GM18867 (cell line): ENCODE data around the gene MIF.
"Not testable (repeated sequence)": the region's sequence is repeated elsewhere in the genome, so short reads cannot be mapped to it uniquely, and the experiment has no call there.

Experiments used
- ATAC-seq: cut with Tn5 transposase; IDR thresholded peaks from one replicate; pipeline ENCODE4 v1.9.1; 2021; ENCODE audit warnings: mild to moderate bottlenecking, moderate library complexity; ENCODE audit not compliant: unreplicated experiment

Gene MIF

GRCh38 chr22:23900227-23900626 is 6.0 kb downstream of the MIF start:
- not testable (repeated sequence) for ATAC-seq

DNA sequence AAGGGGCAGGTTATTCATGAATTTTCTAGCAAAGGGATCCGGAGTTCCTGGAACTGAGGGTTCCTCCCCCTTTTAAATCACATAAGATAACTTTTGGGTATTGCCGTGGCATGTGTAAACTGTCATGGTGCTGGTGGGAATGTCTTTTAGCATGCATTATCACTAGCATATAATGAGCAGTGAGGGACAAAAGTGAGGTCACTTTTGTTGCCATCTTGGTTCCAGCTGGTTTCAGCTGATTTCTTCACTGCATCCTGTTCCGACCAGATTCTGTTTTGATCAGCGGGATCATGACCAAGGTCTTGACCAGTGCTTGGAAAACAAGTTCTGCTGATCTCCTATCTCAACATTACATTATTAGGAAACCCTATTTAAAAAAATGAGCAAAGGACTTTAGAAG is 7.4 kb downstream of the MIF start:
- ATAC-seq, result no peak

DNA sequence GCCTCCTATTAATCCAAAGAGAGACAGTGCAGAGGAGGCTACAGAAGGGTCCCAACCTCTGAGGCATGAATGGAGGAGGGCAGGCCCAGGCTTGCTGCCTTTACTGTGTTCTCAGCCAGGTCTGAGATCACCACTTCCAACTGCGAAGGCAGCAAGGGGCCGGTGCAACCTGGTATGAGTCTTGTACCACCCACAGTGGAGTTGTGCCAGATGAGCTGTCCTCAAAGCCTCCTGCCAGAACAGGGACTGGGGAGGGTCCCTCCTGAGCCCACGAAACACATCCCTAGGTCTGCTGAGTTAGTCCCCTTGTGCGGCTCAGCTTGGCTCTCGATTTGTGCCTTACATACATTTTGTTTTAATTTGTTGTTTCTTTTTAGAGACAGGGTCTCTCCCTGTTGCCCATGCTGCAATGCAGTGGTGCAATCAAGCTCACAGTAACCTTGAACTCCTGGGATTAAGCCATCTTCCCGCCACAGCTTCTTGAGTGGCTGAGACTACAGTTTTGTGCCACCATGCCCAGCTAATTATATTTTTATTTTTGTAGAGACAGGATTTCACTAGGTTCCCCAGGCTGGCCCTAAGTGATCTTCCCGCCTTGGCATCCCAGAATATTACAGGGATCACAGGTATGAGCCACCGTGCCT is 9.3 kb downstream of the MIF start:
- no peak for ATAC-seq

GRCh38 chr22:23904573-23905254 is 10.5 kb downstream of the MIF start:
- ATAC-seq, result no peak

DNA sequence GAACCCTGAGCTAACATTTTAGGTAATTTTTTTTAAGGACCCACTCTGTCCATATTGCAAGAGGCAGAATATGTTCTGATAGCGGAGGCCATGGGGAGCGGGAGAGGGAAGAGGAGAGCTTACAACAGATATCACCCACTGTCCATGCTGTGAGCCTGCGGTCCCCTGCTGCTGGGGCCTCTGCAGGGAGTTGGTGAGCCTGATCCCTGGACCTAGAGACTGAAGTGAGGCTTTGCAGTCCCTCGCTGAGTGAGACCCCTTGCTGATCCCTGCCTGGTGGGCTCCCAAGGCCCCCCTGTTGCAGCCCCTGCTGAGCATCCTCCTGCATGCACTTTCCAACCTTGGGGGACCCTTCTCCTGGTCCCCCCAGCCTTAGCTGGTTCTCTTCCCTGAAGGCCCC is 12.5 kb downstream of the MIF start:
- no peak for ATAC-seq

GRCh38 chr22:23907423-23907822 is 13.2 kb downstream of the MIF start:
- ATAC-seq, result not testable (repeated sequence)

DNA sequence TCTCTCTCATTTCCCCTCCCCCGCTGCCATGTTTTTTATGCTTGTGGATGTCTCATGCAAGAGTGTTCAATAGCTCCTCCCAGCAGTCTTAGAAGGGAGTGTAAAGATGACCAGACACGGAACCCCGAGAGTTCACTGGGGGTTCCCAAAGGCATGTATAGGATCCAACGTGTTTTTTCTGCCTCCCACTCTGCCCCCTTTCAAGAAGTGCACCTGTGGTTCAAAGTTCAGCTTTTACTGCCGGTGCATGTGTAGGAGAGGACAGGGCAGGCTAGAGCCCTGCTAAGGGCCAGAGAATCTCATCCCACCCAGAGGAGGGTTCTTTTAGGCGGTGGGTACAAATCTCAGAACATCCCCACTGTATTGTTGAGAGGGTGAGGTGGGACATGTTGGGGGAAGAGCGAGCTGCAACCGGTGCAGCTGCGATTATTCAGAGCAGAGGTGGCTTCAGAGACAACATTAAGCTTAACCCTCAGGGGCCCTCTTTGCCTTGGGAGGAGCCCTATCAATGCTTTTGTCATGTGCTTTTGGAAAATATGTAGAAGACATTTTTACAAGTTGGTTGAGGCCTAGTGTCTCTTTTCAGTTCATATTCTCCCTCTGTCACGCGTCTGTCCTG is 14.5 kb downstream of the MIF start:
- ATAC-seq, result no peak

DNA sequence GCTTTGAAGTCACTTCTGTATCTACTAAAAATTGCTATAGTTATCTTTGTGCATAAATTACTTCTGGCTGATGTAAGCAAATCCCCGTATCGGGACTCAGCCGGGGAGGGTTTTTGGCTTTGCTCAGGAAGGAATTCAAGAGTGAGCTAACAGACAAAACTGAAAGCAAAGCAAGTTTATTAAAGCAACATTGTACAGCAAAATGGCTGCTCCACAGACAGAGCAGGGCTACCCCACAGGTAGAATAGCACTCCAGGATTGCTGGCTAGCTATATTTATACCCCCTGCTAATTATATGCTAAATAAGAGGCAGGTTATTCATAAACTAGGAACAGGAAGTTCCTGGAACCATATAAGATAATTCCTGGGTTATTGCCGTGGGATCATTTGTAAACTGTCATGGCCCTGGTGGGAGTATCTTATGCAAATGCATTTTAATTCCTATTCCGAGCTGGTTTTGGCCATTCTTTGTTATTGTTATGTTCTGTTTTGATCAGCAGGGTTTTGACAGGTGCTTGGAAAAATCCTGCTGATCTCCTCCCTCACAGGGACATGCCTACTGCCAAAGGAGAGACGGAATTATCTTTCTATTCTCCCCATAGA is 15.2 kb downstream of the MIF start:
- ATAC-seq, result no peak

GRCh38 chr22:23910496-23911190 is 16.5 kb downstream of the MIF start:
- no peak for ATAC-seq

- ATAC-seq, result no peak
Measured at GRCh38 chr22:23911318-23911980, 17.3 kb downstream of the MIF start.

DNA sequence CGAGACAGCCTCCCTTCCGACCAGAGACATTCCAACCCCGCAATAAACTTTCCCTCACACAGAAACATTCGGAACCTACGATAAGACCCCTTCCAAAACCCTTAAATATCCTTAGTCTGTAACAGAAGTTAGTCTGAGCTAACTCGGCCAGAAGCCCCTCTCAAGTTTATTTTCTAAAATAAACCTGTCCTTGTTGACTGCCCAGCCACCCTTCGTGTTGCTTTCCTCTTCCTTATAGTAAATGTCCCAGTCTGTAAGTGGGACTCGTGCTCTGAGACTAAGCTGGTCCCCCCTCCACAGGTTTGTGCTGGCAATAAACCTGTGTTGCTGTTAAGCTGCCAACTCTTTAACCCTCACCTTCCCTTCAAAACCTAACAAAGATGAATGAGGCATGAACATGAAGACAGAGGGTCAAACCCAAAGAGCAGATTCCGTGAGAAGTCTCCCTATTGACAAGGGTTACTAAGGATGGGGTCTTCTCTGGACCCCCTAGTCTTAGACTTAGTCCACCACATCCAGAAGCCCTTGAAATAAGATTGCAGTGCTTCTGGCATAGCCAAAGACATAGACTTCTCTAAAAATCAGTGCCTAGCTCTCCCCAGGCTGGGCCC is 18.2 kb downstream of the MIF start:
- ATAC-seq, result no peak

GRCh38 chr22:23913306-23913660 is 19.1 kb downstream of the MIF start:
- ATAC-seq, result no peak

DNA sequence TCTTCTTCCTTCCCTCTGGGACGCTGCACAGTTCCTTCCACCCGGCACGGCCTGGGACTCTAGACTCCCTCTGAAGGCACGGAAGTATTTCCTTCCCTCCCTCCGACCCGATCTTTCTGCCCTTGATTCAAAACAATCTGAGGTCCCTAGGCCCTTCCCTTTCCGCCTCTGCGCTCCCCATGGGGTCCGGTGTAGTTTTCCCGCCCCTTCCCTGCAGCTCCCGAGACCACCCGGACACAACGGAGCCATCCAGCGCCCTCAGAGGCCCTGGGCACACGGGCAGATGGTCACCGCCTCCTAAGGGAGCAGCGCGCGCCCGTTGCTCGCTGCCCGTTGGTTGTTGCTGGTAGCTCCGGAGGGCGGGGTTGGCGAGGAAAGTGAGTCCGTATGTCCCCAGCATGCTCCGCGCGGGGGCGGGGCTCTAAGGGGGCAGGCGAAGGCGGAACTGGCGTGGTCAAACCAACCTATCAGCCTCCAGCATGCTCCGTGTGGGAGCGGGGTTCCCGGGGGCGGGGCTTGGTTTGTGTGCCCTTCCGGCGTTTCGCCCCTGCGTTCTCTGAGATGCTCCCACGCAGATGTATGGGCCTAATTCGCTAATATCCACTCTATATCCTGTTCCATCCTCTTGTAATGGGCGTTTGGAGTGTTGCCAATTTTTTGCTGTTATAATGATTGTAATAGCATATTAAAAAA is 19.6 kb downstream of the MIF start:
- ATAC-seq, result peak; percentile 94

GRCh38 chr22:23915290-23915689 is 21.1 kb downstream of the MIF start:
- no peak for ATAC-seq

GRCh38 chr22:23920267-23920611 is 26.1 kb downstream of the MIF start:
- ATAC-seq, result not testable (repeated sequence)

DNA sequence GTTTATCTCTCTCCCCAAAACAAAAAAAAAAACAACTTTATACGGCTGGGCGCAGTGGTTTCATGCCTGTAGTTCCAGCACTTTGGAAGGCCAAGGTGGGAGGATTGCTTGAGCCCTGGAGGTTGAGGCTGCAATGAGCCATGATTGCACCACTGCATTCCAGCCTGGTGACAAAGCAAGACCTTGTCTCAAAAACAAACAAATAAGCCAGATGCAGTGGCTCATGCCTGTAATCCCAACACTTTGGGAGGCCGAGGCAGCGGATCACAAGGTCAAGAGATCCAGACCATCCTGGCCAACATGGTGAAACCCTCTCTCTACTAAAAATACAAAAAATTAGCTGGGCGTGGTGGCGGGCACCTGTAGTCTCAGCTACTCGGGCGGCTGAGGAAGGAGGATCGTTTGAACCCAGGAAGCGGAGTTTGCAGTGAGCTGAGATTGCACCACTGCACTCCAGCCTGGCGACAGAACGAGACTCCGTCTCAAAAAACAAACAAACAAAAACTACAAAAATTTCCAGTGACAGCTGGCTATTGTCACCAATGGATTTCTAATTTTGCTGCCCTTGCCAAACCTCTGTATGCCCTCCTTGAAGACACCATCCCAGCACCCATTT is 27.5 kb downstream of the MIF start:
- ATAC-seq, result not testable (repeated sequence)

DNA sequence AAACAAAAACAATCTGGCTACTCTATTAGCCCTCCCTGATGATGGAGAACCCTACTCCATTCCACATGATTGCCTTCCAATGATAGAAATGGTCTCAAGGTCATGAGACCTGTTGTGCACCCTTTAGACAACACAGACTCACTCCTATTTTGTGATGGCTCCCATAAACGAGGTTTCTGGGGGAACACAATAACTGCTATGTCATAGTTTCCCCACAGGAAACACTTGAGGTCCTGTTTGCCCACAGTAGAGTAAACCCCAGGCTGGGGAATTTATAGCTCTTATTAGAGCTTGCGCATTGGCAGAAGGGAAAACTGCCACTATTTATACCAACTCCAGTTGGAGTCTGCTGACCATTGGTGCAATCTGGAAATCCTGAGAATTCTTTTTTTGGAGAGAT is 28.7 kb downstream of the MIF start:
- ATAC-seq, result no peak

DNA sequence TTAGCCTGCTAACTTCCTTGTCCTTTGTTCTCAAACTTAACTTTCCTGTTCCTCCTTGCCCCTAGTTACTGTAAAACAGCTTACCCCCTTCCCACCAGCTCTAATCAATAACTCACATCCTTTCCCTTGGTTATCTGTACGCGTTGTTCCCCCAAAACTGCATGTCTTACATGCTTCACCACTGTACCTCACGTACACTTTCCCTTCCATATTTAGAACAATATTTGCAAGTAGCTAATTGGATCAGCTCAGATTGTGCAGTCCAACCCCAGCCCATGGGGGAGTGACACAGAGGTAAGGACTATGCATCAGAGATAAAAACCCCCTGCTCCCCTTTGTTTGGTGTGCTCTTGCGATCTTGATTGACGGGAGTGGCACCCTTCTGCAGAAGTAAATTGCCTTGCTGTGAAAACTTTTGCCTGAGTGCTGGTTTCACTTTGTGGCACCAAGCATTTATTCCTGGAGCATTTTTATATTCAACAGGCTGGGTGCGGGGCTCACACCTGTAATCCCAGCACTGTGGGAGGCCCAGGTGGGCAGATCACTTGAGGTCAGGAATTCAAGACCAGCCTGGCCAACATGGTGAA is 30.9 kb downstream of the MIF start:
- ATAC-seq, result no peak

DNA sequence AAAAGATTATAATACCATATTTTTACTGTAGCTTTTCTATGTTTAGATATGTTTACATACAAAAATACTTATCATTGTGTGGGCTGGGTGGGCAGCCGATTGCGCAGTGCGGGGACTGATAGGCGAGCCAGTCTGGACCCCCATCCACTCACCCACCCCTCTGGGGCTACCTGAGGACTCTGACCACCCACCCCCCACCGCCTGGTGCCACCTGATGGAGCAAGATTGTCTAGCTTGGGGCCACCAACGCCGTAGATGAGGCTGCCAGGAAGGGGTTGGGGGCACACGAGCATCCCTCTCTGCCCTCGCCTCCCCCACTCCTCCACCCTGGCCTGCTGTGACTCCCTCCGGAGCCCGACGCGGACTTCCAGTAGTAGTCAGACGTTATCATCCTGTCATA is 32.4 kb downstream of the MIF start:
- ATAC-seq, result no peak
